Activated CD8-positive, alpha-beta memory T cell treated with anti-CD3 and anti-CD28 coated beads for 48 hours (primary cell): ENCODE results near the gene OR10V1.

Experiments
- DNase-seq, 3 experiments: peaks; one replicate each; pipeline ENCODE4 v3.0.0-alpha.2; 2020; ENCODE audit warnings: low read depth in 2 of 3, low spot score in 2 of 3

The OR10V1 gene

DNA sequence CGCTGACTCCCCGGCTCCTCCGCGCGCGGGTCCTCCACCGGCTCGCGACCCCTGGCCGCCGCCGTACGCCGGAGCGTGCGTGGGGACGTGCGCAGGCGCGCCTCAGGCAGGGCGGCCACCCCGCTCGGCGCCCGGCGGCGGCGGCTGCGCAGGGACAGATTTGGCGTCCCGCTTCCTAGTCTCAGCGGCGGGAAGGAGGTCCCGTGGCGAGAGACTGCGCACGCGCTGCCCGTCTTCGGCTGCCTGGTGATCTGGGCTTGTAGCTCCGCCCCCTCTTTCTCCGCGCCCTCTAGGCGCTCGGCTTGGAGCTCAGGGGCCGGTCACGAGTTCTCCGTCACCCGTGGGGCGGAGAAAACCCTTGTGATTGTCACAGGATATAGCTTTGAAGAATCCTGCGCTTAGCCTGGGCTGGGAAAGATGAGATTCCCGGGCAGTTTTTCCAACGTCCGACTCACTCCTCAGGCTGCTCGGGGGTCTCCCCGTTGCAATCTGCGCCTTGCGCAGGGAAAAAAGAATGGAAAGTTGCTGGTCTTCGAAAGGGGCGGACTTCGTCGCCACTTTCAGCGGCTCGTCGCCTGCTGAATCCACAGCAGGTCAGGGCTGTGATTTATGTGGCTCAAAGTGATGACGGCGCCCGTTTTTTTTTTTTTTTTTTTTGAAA is 44.6 kb downstream of the OR10V1 start, which contains the start of gene PATL1:
PATL1 (minus strand) TSS at position 88 of the 661 bp plus-strand sequence. CDS start 142 bp downstream, outside the sequence.
- peak; percentile 86 to 98 (median 92) for DNase-seq

DNA sequence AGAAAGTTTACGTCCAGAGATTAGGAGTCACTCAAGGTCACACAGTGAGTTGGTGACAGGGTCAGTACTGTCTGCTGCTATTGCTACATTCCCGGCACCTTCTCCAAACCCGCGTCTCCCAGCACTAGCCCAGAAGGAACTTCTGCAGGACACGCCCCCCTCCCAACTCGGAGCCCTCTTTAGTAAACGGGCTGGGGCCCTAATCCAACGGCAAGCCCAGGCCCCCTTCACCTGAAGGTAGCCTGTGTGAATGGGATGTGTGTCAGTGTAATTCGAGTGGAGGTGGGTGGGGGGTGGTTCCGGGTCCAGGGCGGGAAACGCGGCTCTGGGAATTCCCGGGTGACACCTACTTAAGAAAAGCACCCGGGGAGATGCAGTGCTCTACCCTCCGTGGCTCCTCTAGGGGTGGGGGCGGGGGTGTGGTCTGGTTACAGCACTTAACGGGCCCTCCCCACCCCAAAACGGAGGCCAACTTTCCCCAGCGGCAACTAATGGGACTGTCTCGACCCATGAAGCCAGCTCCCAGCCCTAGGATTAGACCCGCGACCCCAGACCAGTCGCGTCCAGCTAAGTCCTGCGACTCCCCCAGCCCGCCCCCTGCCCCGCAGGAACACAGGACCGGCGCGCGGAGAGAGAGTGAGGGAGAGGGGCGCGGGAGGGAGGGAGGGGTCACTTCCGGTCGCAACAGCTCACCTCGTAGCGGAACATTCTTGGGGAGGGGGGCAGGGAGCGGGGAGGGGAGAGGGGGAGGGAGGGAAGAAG is 45.3 kb downstream of the OR10V1 start:
- DNase-seq: peak; percentile 31 to 49 (median 43)

DNA sequence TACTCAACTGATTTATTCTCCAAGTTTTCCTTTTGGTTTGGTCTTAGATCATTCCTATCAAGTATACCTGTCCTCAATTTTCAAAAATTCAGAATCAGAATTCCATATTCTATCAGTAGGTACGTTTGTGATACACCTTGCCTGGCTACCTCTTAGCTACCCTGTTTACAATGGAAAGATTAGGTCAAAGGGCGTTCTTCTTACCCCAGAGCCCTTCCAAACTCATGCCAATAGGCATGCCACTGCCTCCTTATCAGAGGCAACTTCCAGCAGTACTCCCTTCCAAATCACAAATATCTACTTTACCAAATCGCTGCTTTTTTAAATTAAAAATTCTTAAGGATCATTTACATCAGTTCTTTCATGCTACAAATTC is 45.8 kb downstream of the OR10V1 start:
- DNase-seq: no peak

DNA sequence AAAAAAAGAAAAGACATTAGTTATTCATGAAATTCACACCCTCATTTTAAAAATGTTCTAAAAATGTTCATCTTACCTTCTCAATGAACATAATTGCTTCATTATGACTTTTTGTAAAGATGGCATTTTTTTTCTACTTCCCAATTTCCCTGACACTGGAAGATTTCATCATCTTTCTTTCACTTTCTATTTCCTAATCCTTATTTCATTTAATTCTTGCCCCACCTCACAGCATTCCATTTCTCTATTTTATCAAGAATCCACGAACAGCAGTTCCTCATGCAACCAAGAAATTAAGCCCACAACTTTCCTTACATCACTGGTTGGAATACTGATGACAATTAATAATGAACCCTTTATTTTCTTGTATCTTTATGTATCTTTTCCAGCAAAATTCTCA is 46.7 kb downstream of the OR10V1 start:
- no peak for DNase-seq
